Heart right ventricle (tissue), 16 donors: Measurements from ENCODE around the gene BUB3. TPM values are rescaled to one million over a fixed set of nuclear protein-coding genes. Genes with fewer than 3 reads are reported as not detected.

Experiments used
- ATAC-seq, 8 donors: fragments of 200-7000 bp; cut with Tn5 transposase; one replicate each; pipeline ENCODE4 v1.9.1; 2020; ENCODE audit warnings: mild to moderate bottlenecking in 8 of 8, moderate library complexity in 8 of 8, moderate number of reproducible peaks in 1 of 8
- DNase-seq, 2 donors: peaks; one replicate each; pipeline ENCODE4 v3.0.0-alpha.2; 2020
- H3K27ac ChIP-seq, 10 donors: fragments of 200-600 bp; sonication (generic) in 2 of 10; one replicate each; pipeline versions ENCODE4 v1.5.0 to v1.8.0; 2020 to 2022; ENCODE audit warnings: mild to moderate bottlenecking in 3 of 10
- H3K27me3 ChIP-seq, 7 donors: fragments of 200-600 bp; one replicate each; pipeline ENCODE4 v1.8.0; 2021 to 2022; ENCODE audit warnings: mild to moderate bottlenecking in 2 of 7
- H3K36me3 ChIP-seq, 9 donors: fragments of 200-600 bp; sonication (generic) in 1 of 9; one replicate each; pipeline versions ENCODE4 v1.5.0 to v1.8.0; 2020 to 2022; ENCODE audit warnings: mild to moderate bottlenecking in 2 of 9
- H3K4me1 ChIP-seq, 9 donors: fragments of 200-600 bp; sonication (generic) in 1 of 9; one replicate each; pipeline versions ENCODE4 v1.5.0 to v1.8.0; 2020 to 2022; ENCODE audit warnings: mild to moderate bottlenecking in 4 of 9
- H3K4me3 ChIP-seq, 10 donors: fragments of 200-600 bp; sonication (generic) in 2 of 10; one replicate each; pipeline versions ENCODE4 v1.5.0 to v1.8.0; 2020 to 2022; ENCODE audit warnings: mild to moderate bottlenecking in 7 of 10, moderate library complexity in 2 of 10
- H3K9me3 ChIP-seq, 11 donors: fragments of 200-600 bp in 10 of 11; sonication (generic) in 2 of 11; one replicate each; pipeline versions ENCODE4 v1.5.0 to v1.8.0; 2013 to 2022; ENCODE audit warnings: mild to moderate bottlenecking in 2 of 11, control low read depth in 1 of 11, moderate library complexity in 1 of 11
- WGBS, 2 donors: extraction: QIAGEN DNeasy Blood & Tissue Kit; methylation state at CpG; one replicate each; pipeline ENCODE4 v1.1.7; 2013; ENCODE audit warnings: inconsistent platforms in 1 of 2; 5-methylcytosine and 5-hydroxymethylcytosine counted together
- intact Hi-C, 10 donors: fragments of 100-400 bp; cut with DNase I; formaldehyde crosslinking; loops; one replicate each; pipeline versions ENCODE4 v1.11.1 to v1.14.2; 2022
- polyA plus RNA-seq, 2 donors: library from polyadenylated mRNA; stranded (reverse); fragments of 200-250 nt; gene quantifications; one replicate each; pipeline ENCODE4 v1.2.3, GENCODE V29; 2013
- total RNA-seq, 10 donors: library from RNA; stranded (reverse); fragmentation: NEBNext Ultra II Directional in 3 of 10; extraction: Animal tissue kit (Norgen Biotek cat#: 25700) in 3 of 10; gene quantifications; one replicate each; pipeline versions ENCODE4 v1.2.1 to v1.2.4, GENCODE V29; 2021 to 2023
- TF ChIP-seq, protein P1 (sequence below), 9 donors: fragments of 200-600 bp; sonication (generic) in 2 of 9; IDR thresholded peaks; one replicate each; pipeline versions ENCODE4 v1.5.0 to v1.8.0; 2021 to 2022; ENCODE audit warnings: antibody characterized with exemption in 9 of 9, mild to moderate bottlenecking in 5 of 9, moderate library complexity in 1 of 9
- donor health status: Arrhythmogenic right ventricular cardiomyopathy.
- donor health status: ischemic (EF 13 %, LVEDD 7.1; RV severe dilation, severe dysfunction).
- donor health status: healthy with polysubstance abuse.
- donor health status: DM: no; HTN: yes; CAD: no.
- donor health status: DM: no; HTN: no; CAD: no.
- donor health status: ischemic (EF 25% LVEDD 6.9; RV normal size, moderate dysfunction).
- donor health status: ischemic (EF 25% LVEDD 5.7; RV mildly dilated, moderate dysfunction).
- donor health status: healthy.
- donor health status: DM: yes; HTN: yes; CAD: no.
- donor health status: Ischemic cardiomyopathy.
- donor health status: ischemic (EF 35%, LVEDD 5.7; RV mildly dilated, moderate dysfunction).
- donor health status: nonischemic (EF 11% LVEDD 7.7; RV severe dilation, severe dysfunction).
- donor health status: DM: yes; HTN: yes; CAD: no.
- donor health status: PGD.
- donor health status: ischemic (EF 29% LVEDD 5.4; RV normal size, mild dysfunction).
- donor health status: nonischemic (EF 23%, LVEDD 6.1; RV moderate dilation, normal function).

BUB3 gene
- total and polyA plus RNA-seq, 12 donors: 11.4 to 42.0 (median 30.4) TPM

DNA sequence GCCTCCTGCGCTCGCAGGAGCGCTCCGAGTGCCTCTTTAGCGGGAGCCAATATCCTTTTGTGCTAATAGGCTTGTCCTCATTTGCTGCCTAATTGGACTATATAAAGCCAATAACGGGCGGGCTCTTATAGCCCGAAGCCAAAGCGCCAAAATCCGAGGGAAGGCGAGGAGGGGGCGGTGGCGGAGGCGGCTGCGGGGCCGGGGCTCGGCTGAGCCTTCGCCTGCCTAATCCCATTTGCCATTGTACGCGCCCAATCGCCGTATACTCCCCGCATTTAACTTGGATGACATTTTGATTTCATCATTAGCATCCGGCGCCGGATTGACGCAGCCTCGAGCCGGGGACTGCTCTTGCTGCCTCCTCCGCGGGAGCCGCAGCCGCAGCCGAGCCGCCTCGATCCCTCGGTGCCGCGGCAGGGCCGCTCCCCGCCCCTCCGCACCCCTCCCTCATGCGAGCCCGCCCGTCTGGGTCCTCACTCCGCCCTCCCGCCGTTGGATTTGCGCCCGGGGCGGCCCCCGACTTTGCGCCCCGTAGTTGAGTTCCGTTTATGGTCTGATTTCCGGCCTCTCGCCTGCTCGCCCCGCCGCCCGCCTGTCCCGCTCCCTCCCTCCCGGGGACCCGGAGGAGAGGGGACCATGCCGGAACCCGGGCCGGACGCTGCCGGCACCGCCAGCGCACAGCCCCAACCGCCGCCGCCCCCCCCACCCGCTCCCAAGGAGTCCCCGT, 18.6 kb upstream of the BUB3 start, which contains the start of gene HMX3:
Gene HMX3 (plus strand): TSS at position 556 of the 727 bp plus-strand sequence. CDS start 81 bp downstream, at position 637.
- Histone ChIP-seq H3K9me3 (no peaks in the 10 kb centered on the region), H3K4me3 (peak within 1 kb of the TSS; percentile 24 to 51 (median 42)), H3K27me3 (peaks cover 88 to 100% (median 100%) of the 10 kb centered on the region in 7 donors), H3K4me1 (peaks cover 29 to 70% (median 61%) of the 10 kb centered on the region in 9 donors), H3K27ac (no peak within 1 kb of the TSS), H3K36me3 (no peaks in the 10 kb centered on the region)
- 1% methylated on average over 63 to 76 of the region's 76 CpGs for WGBS, 2 donors
- peak in 1 of 8 donors; percentile 8 for ATAC-seq
- DNase-seq: no peak
- TF ChIP-seq, protein P1, sequence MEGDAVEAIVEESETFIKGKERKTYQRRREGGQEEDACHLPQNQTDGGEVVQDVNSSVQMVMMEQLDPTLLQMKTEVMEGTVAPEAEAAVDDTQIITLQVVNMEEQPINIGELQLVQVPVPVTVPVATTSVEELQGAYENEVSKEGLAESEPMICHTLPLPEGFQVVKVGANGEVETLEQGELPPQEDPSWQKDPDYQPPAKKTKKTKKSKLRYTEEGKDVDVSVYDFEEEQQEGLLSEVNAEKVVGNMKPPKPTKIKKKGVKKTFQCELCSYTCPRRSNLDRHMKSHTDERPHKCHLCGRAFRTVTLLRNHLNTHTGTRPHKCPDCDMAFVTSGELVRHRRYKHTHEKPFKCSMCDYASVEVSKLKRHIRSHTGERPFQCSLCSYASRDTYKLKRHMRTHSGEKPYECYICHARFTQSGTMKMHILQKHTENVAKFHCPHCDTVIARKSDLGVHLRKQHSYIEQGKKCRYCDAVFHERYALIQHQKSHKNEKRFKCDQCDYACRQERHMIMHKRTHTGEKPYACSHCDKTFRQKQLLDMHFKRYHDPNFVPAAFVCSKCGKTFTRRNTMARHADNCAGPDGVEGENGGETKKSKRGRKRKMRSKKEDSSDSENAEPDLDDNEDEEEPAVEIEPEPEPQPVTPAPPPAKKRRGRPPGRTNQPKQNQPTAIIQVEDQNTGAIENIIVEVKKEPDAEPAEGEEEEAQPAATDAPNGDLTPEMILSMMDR (IDR thresholded peaks at IDR 0.05): no peak
- intact Hi-C loops: loop anchor here in 3 of 10 donors (10.0 kb wide), 2 partner anchors 249 to 829 kb away; no protein-coding TSS in a partner anchor

DNA sequence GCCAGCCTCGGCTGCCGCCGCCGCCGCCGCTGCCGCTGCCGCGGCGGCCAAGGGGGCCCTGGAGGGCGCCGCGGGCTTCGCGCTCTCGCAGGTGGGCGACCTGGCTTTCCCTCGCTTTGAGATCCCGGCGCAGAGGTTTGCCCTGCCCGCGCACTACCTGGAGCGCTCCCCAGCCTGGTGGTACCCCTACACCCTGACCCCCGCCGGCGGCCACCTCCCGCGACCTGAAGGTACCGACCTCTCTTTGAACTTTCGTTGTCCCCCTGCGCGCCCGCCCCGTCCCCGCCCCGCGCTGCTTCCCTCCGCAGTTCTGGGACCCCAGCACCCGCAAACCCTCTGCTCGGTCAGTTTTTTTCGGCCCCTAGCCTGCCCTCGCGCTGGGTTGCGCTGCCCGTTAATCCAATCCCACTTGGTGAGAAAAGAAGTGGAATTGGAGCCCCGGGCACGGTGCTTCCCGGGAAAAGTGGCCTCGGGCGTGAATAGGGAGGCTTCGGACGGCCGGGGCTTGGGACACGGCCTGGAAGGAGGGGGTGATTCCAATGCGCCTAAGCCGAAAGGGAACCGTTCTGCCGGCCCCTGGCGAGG, 17.9 kb upstream of the BUB3 start:
- DNase-seq (no peak), ATAC-seq (no peak)
- Histone ChIP-seq H3K4me3 (peak overlapping the region in 9 of 10 donors; percentile 24 to 51 (median 41)), H3K27me3 (peaks cover 92 to 100% (median 100%) of the 10 kb centered on the region in 7 donors), H3K9me3 (no peaks in the 10 kb centered on the region), H3K36me3 (no peaks in the 10 kb centered on the region), H3K4me1 (peaks cover 29 to 70% (median 61%) of the 10 kb centered on the region in 9 donors), H3K27ac (no peak overlapping the region)
- 1% methylated on average over 59 of the region's 59 CpGs for WGBS, 2 donors
- intact Hi-C loops: loop anchor here in 3 of 10 donors (10.0 kb wide), 2 partner anchors 248 to 828 kb away; no protein-coding TSS in a partner anchor
- TF ChIP-seq, protein P1 (IDR thresholded peaks at IDR 0.05): no peak

- 1% methylated on average over 83 of the region's 83 CpGs for WGBS, 2 donors
- peaks cover 91 to 100% (median 100%) of the 10 kb centered on the region in 7 donors for H3K27me3 ChIP-seq
- H3K27ac ChIP-seq: no peak overlapping the region
- H3K9me3 ChIP-seq: no peaks in the 10 kb centered on the region
- no peaks in the 10 kb centered on the region for H3K36me3 ChIP-seq
- TF ChIP-seq, protein P1 (IDR thresholded peaks at IDR 0.05): no peak
- no peak for ATAC-seq
- peaks cover 29 to 70% (median 61%) of the 10 kb centered on the region in 9 donors for H3K4me1 ChIP-seq
- H3K4me3 ChIP-seq: peak overlapping the region; percentile 1 to 51 (median 34)
- intact Hi-C loops: loop anchor here in 3 of 10 donors (10.0 kb wide), 2 partner anchors 248 to 828 kb away; no protein-coding TSS in a partner anchor
- no peak for DNase-seq
Observed at GRCh38 chr10:123136806-123137642, 17.2 kb upstream of the BUB3 start.

GRCh38 chr10:123139165-123139520, 15.1 kb upstream of the BUB3 start:
- H3K36me3 ChIP-seq: no peaks in the 10 kb centered on the region
- DNase-seq (no peak), ATAC-seq (no peak)
- no peak overlapping the region for H3K27ac ChIP-seq
- H3K9me3 ChIP-seq: no peaks in the 10 kb centered on the region
- peaks cover 91 to 100% (median 100%) of the 10 kb centered on the region in 7 donors for H3K27me3 ChIP-seq
- intact Hi-C loops: loop anchor here in 3 of 10 donors (10.0 kb wide), 2 partner anchors 246 to 826 kb away; no protein-coding TSS in a partner anchor
- 7 to 8% methylated on average over 7 of the region's 7 CpGs for WGBS, 2 donors
- TF ChIP-seq, protein P1 (IDR thresholded peaks at IDR 0.05): no peak
- peaks cover 23 to 62% (median 48%) of the 10 kb centered on the region in 9 donors for H3K4me1 ChIP-seq
- no peak overlapping the region for H3K4me3 ChIP-seq
